T-cell (primary cell): Measurements from ENCODE around the gene FAM98B. TPM values are rescaled to one million over a fixed set of nuclear protein-coding genes. Genes with fewer than 3 reads are reported as not detected.

Experiments
- ATAC-seq, 4 experiments: fragments of 200-7000 bp in 3 of 4; fragments of 150-1000 bp in 1 of 4; cut with Tn5 transposase; replicated peaks in 1 of 4; 1 replicate in 3 of 4; 2 replicates in 1 of 4; pipeline ENCODE4 v1.10.0; 2021; ENCODE audit warnings: moderate library complexity in 3 of 4, mild to moderate bottlenecking in 2 of 4, moderate number of reproducible peaks in 1 of 4
- CTCF ChIA-PET, 2 donors: fragments of 300-600 bp; sonication (Branson Sonifier 250); formaldehyde crosslinking; loops; one replicate each; lab custom pipeline; 2022; ENCODE audit warnings: antibody characterized with exemption in 2 of 2; lab: Charles Lee
- POLR2A ChIA-PET, 2 donors: fragments of 300-600 bp; sonication (Branson Sonifier 250); formaldehyde crosslinking; loops; one replicate each; lab custom pipeline; 2022; ENCODE audit warnings: antibody characterized with exemption in 2 of 2; lab: Charles Lee
- DNase-seq, 35 experiments: peaks; one replicate each; pipeline versions ENCODE4 v3.0.0 to v3.0.0-alpha.2; 2013 to 2023
- H3K27ac ChIP-seq: one replicate; pipeline ENCODE4 v1.5.1; 2013; ENCODE audit warnings: low read length
- H3K27me3 ChIP-seq, 2 experiments: replicated peaks in 1 of 2; 1 replicate in 1 of 2; 2 replicates in 1 of 2; pipeline versions ENCODE4 v1.6.1 to v1.7.0; 2013; ENCODE audit warnings: low read length in 1 of 2, mixed read lengths in 1 of 2; ENCODE audit not compliant: control insufficient read depth in 2 of 2, insufficient read depth in 2 of 2; ENCODE audit errors: extremely low read depth in 1 of 2
- H3K36me3 ChIP-seq, 2 donors: 1 replicate in 1 of 2; 2 replicates in 1 of 2; pipeline versions ENCODE4 v1.6.1 to v1.7.0; 2013; ENCODE audit warnings: low read length in 1 of 2; ENCODE audit not compliant: control insufficient read depth in 2 of 2, insufficient read depth in 1 of 2; ENCODE audit errors: extremely low read depth in 1 of 2
- H3K4me1 ChIP-seq, 2 experiments: 1 replicate in 1 of 2; 2 replicates in 1 of 2; pipeline versions ENCODE4 v1.6.1 to v1.7.0; 2013; ENCODE audit warnings: low read length in 2 of 2, mixed read lengths in 1 of 2; ENCODE audit not compliant: insufficient read depth in 2 of 2, control insufficient read depth in 1 of 2; ENCODE audit errors: extremely low read depth in 1 of 2
- H3K4me3 ChIP-seq, 2 donors: 1 replicate in 1 of 2; 2 replicates in 1 of 2; pipeline versions ENCODE4 v1.5.1 to v1.7.0; 2013; ENCODE audit warnings: mild to moderate bottlenecking in 2 of 2, low read length in 1 of 2, moderate library complexity in 1 of 2; ENCODE audit not compliant: control insufficient read depth in 1 of 2; ENCODE audit errors: extremely low read depth in 1 of 2
- H3K9me3 ChIP-seq: 2 replicates; pipeline ENCODE4 v1.7.0; 2013
- H3K27ac Mint-ChIP-seq, 2 donors: one replicate each; pipeline ENCODE4 v1.8.0; 2020 to 2021; ENCODE audit warnings: mild to moderate bottlenecking in 2 of 2, mixed read lengths in 2 of 2
- H3K27me3 Mint-ChIP-seq, 2 donors: one replicate each; pipeline ENCODE4 v1.8.0; 2021 to 2022; ENCODE audit warnings: mixed read lengths in 2 of 2
- H3K36me3 Mint-ChIP-seq: one replicate; pipeline ENCODE4 v1.8.0; 2021; ENCODE audit warnings: mixed read lengths
- H3K4me1 Mint-ChIP-seq, 3 donors: one replicate each; pipeline ENCODE4 v1.8.0; 2020 to 2022; ENCODE audit warnings: mixed read lengths in 3 of 3, mild to moderate bottlenecking in 1 of 3
- H3K4me3 Mint-ChIP-seq, 3 donors: one replicate each; pipeline ENCODE4 v1.8.0; 2020 to 2022; ENCODE audit warnings: mild to moderate bottlenecking in 3 of 3, mixed read lengths in 3 of 3, moderate library complexity in 3 of 3
- H3K9me3 Mint-ChIP-seq, 3 donors: one replicate each; pipeline ENCODE4 v1.8.0; 2020 to 2022; ENCODE audit warnings: mixed read lengths in 3 of 3
- WGBS: methylation state at CpG from one replicate; pipeline ENCODE4 v1.1.5; 2013; ENCODE audit warnings: missing lambda C conversion rate; ENCODE audit not compliant: insufficient coverage; 5-methylcytosine and 5-hydroxymethylcytosine counted together
- total RNA-seq, 35 experiments: library from RNA in 6 of 35; stranded (reverse) in 6 of 35; fragments of 120-200 nt in 1 of 35; gene quantifications; one replicate each; pipeline versions ENCODE4 v1.2.1 to v1.2.4 and lab custom pipeline; 2013 to 2026

The FAM98B gene
- total RNA-seq, 5 donors from 2014 or later (not counting 1 experiment from before 2014, with no cell fraction given) = 15.1 to 24.4 (median 20.6) TPM

- H3K4me3 Mint-ChIP-seq = no peak overlapping the region
- H3K27me3 ChIP-seq = no peaks in the 10 kb centered on the region
- H3K4me1 ChIP-seq = peaks cover 0 to 8% of the 10 kb centered on the region in 2 experiments
- 71% methylated on average over 3 of the region's 4 CpGs for WGBS
- ATAC-seq (no peak), DNase-seq (no peak)
- H3K4me1 Mint-ChIP-seq = peaks cover 60 to 70% (median 69%) of the 10 kb centered on the region in 3 donors
- H3K27me3 Mint-ChIP-seq = no peaks in the 10 kb centered on the region
- H3K36me3 Mint-ChIP-seq = peaks cover 46% of the 10 kb centered on the region
- no peak overlapping the region for H3K4me3 ChIP-seq
- H3K27ac ChIP-seq = no peak overlapping the region
- ChIA-PET POLR2A (interaction anchor here in 1 of 2 donors (0.7 to 1.8 kb wide), 2 partner anchors 9 to 139 kb away, joined by 3 to 5 read pairs; no protein-coding TSS in a partner anchor), CTCF (interaction anchor here in 1 of 2 donors (0.6 to 1.3 kb wide), 6 partner anchors 13 to 177 kb away, joined by 3 to 6 read pairs (median 4); no protein-coding TSS in a partner anchor)
- no peaks in the 10 kb centered on the region for H3K9me3 Mint-ChIP-seq
- no peaks in the 10 kb centered on the region for H3K9me3 ChIP-seq
- peaks cover 12 to 80% of the 10 kb centered on the region in 2 donors for H3K36me3 ChIP-seq
- H3K27ac Mint-ChIP-seq = peak overlapping the region; percentile 69 to 87
Measured at GRCh38 chr15:38522922-38523321, 69.0 kb downstream of the FAM98B start.

DNA sequence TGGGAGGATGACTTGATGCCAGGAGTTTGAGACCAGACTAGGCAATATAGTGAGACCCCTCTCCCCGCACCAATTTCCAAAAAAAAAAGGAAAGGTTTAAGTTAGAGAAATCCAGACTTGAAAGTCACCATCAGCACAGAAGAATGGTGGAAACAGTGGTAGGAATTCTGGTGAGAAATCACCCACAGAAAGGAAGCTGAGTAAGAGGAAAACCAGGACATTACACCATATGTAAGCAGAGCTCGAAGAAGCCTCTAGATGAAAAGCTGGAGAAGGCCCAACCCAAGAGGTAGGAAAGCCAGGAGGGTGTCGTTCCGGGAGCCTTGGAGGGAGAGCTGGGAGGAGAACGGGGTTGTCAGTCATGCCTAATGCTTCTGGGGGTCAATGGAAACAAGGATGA lies 70.2 kb downstream of the FAM98B start:
- 100% methylated on average over 3 of the region's 5 CpGs for WGBS
- ChIA-PET CTCF (interaction anchor here (0.7 to 1.3 kb wide), 3 partner anchors 14 to 176 kb away, joined by 3 to 6 read pairs (median 4); no protein-coding TSS in a partner anchor), POLR2A (interaction anchor here in 1 of 2 donors (1.1 kb wide), 1 partner anchor 12 kb away, joined by 4 read pairs; no protein-coding TSS in a partner anchor)
- no peak overlapping the region for H3K4me3 ChIP-seq
- peaks cover 68 to 76% (median 76%) of the 10 kb centered on the region in 3 donors for H3K4me1 Mint-ChIP-seq
- no peak overlapping the region for H3K27ac ChIP-seq
- peaks cover 2 to 12% of the 10 kb centered on the region in 2 experiments for H3K4me1 ChIP-seq
- H3K27me3 Mint-ChIP-seq = no peaks in the 10 kb centered on the region
- no peak for DNase-seq
- peaks cover 12 to 78% of the 10 kb centered on the region in 2 donors for H3K36me3 ChIP-seq
- H3K36me3 Mint-ChIP-seq = peaks cover 53% of the 10 kb centered on the region
- H3K27me3 ChIP-seq = no peaks in the 10 kb centered on the region
- ATAC-seq = no peak
- H3K27ac Mint-ChIP-seq = peak overlapping the region; percentile 29 to 56
- H3K9me3 Mint-ChIP-seq = peaks cover 0 to 4% (median 0%) of the 10 kb centered on the region in 3 donors
- H3K9me3 ChIP-seq = no peaks in the 10 kb centered on the region
- H3K4me3 Mint-ChIP-seq = no peak overlapping the region

DNA sequence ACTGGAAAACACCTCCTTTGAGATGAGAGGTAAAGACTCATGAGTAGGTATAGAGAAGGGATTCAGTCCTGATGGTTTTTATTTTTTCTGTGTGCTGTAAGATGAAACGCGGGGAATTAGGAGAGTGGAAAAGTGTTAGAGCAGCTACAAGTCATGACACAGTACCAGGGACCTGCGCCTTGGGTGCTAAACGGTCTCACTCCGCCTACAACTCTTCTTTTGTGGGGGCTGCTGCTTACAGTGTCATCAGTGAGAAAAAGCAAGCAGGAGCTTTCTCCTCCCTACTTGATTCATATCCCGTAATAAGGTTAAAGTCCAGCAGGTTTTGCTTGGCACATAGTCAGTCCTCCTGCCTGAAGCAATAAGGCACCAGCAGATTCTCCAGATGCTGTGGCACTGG lies 71.6 kb downstream of the FAM98B start:
- no peaks in the 10 kb centered on the region for H3K27me3 Mint-ChIP-seq
- peaks cover 3 to 16% of the 10 kb centered on the region in 2 experiments for H3K4me1 ChIP-seq
- peaks cover 12 to 74% of the 10 kb centered on the region in 2 donors for H3K36me3 ChIP-seq
- H3K9me3 ChIP-seq = no peaks in the 10 kb centered on the region
- CTCF ChIA-PET = interaction anchor here in 1 of 2 donors (0.7 kb wide), 1 partner anchor 174 kb away, joined by 3 read pairs; no protein-coding TSS in a partner anchor
- no peak for ATAC-seq
- H3K4me1 Mint-ChIP-seq = peaks cover 71 to 82% (median 79%) of the 10 kb centered on the region in 3 donors
- H3K4me3 ChIP-seq = no peak overlapping the region
- H3K9me3 Mint-ChIP-seq = peaks cover 0 to 7% (median 0%) of the 10 kb centered on the region in 3 donors
- H3K27ac Mint-ChIP-seq = peak overlapping the region; percentile 46 to 71
- POLR2A ChIA-PET = interaction anchor here in 1 of 2 donors (1.0 kb wide), 1 partner anchor 165 kb away, joined by 3 read pairs; no protein-coding TSS in a partner anchor
- H3K4me3 Mint-ChIP-seq = no peak overlapping the region
- peaks cover 59% of the 10 kb centered on the region for H3K36me3 Mint-ChIP-seq
- no peak overlapping the region for H3K27ac ChIP-seq
- H3K27me3 ChIP-seq = no peaks in the 10 kb centered on the region
- no peak for DNase-seq
- 94% methylated on average over 2 of the region's 6 CpGs for WGBS

DNA sequence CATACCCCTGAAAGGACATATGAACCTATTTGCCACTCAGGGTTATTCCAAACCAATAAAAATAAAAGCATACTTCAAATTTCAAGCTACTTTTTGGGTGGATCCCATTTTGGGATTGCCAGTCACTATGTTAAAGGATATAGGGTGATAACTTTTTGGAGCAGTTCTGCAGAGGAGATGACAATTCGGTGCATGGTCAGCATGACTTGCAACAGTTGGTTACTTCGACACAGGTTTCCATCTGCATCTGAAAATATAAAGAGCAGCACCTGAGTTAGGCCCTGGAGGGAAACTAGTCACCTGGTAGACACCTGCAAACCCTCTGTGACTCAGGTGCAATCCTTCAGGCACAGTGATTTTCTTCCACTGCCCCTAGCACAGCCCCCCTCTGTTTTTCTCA lies 72.2 kb downstream of the FAM98B start:
- peaks cover 12 to 77% of the 10 kb centered on the region in 2 donors for H3K36me3 ChIP-seq
- H3K27me3 ChIP-seq = no peaks in the 10 kb centered on the region
- DNase-seq (no peak), ATAC-seq (no peak)
- H3K27ac Mint-ChIP-seq = peak overlapping the region; percentile 71 to 76
- H3K9me3 Mint-ChIP-seq = peaks cover 0 to 7% (median 0%) of the 10 kb centered on the region in 3 donors
- H3K36me3 Mint-ChIP-seq = peaks cover 64% of the 10 kb centered on the region
- no peak overlapping the region for H3K4me3 ChIP-seq
- POLR2A ChIA-PET = no interaction called here
- H3K9me3 ChIP-seq = no peaks in the 10 kb centered on the region
- H3K4me3 Mint-ChIP-seq = no peak overlapping the region
- no peaks in the 10 kb centered on the region for H3K27me3 Mint-ChIP-seq
- H3K4me1 ChIP-seq = peaks cover 8 to 20% of the 10 kb centered on the region in 2 experiments
- CTCF ChIA-PET = no interaction called here
- no peak overlapping the region for H3K27ac ChIP-seq
- 79% methylated on average over 2 of the region's 2 CpGs for WGBS
- peaks cover 77 to 85% (median 85%) of the 10 kb centered on the region in 3 donors for H3K4me1 Mint-ChIP-seq

DNA sequence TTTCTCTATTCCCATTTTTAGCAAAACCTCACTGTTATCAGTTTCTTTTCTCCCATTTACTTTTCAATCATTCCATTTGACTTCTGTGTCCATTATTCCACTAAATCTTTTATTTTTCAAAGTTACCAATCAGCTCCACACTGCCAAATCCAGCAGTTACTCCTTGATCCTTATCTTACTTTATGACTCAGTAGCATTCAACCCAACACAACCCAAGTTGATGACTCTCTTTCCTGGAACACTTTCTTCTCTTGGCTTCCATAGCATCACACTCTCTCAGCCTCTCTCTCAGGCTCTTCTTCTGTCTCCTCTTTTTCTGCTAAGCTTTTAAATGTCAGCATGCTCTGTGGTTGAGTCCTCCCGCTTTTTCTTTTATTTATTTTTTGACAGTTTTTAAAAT lies 74.4 kb downstream of the FAM98B start:
- ChIA-PET CTCF (interaction anchor here in 1 of 2 donors (1.6 kb wide), 1 partner anchor 171 kb away, joined by 4 read pairs; no protein-coding TSS in a partner anchor), POLR2A (no interaction called here)
- Mint-ChIP-seq H3K27me3 (no peaks in the 10 kb centered on the region), H3K9me3 (peaks cover 0 to 7% (median 0%) of the 10 kb centered on the region in 3 donors), H3K36me3 (peaks cover 64% of the 10 kb centered on the region), H3K27ac (peak overlapping the region; percentile 65 to 71), H3K4me3 (no peak overlapping the region), H3K4me1 (peaks cover 82 to 90% (median 88%) of the 10 kb centered on the region in 3 donors)
- no peak for ATAC-seq
- Histone ChIP-seq H3K4me3 (no peak overlapping the region), H3K4me1 (peaks cover 25 to 30% of the 10 kb centered on the region in 2 experiments), H3K9me3 (no peaks in the 10 kb centered on the region), H3K27ac (no peak overlapping the region), H3K27me3 (no peaks in the 10 kb centered on the region), H3K36me3 (peaks cover 9 to 76% of the 10 kb centered on the region in 2 donors)
- no CpG with 5 or more reads among the region's 1 CpG for WGBS
- no peak for DNase-seq

DNA sequence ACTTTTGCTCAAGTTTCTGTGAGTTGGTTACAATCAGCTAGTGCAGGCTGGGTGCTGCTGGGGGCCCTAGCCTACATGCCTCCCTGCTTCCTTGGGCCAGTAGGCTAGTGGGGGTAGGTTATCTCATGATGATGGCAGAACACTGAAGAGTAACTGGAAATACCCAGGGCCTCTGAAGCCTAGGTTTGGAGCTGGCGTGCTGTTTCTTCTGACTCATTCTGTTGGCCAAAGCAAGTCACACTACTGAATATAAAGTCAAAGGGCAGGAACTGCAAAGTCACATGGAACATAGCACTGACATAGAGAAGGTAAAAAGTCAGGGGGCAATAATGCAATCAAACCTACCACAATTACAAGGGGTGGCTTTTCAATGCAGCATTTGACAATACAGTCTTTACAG lies 76.2 kb downstream of the FAM98B start:
- CTCF ChIA-PET = interaction anchor here in 1 of 2 donors (1.6 kb wide), 1 partner anchor 19 kb away, joined by 4 read pairs; no protein-coding TSS in a partner anchor
- H3K27ac Mint-ChIP-seq = peak overlapping the region; percentile 71 to 90
- POLR2A ChIA-PET = no interaction called here
- peaks cover 9 to 70% of the 10 kb centered on the region in 2 donors for H3K36me3 ChIP-seq
- ATAC-seq = no peak
- no peak for DNase-seq
- peaks cover 91 to 97% (median 94%) of the 10 kb centered on the region in 3 donors for H3K4me1 Mint-ChIP-seq
- no peaks in the 10 kb centered on the region for H3K27me3 Mint-ChIP-seq
- peaks cover 66% of the 10 kb centered on the region for H3K36me3 Mint-ChIP-seq
- peak overlapping the region in 1 of 3 donors; percentile 27 for H3K4me3 Mint-ChIP-seq
- no peak overlapping the region for H3K27ac ChIP-seq
- no peaks in the 10 kb centered on the region for H3K27me3 ChIP-seq
- H3K4me3 ChIP-seq = no peak overlapping the region
- no peaks in the 10 kb centered on the region for H3K9me3 ChIP-seq
- H3K9me3 Mint-ChIP-seq = peaks cover 0 to 7% (median 0%) of the 10 kb centered on the region in 3 donors
- WGBS = no CpG with 5 or more reads among the region's 1 CpG
- H3K4me1 ChIP-seq = peaks cover 43 to 48% of the 10 kb centered on the region in 2 experiments
